ENCODE results near the gene RBMY1F.
"Not testable (repeated sequence)": the region's sequence is repeated elsewhere in the genome, so short reads cannot be mapped to it uniquely, and the experiment has no call there.

Gene RBMY1F
- long read RNA-seq, donor 1 = 0 reads
- long read RNA-seq, donor 2 = 0 reads
- long read RNA-seq, donor 3 = 0 reads
- long read RNA-seq, donor 4 = 0 reads
- long read RNA-seq, donor 5 = 0 reads
- long read RNA-seq, donor 6 = 0 reads
- long read RNA-seq, donor 7 = 0 reads
- long read RNA-seq, donor 8 = 0 reads

GRCh38 chrY:22182823-22183222 is at the start of gene RBMY1F:
Gene RBMY1F, minus strand, starts transcription at chrY:22182923. Its CDS starts 1,954 bp downstream, at chrY:22180969.
- DNase-seq = not testable (repeated sequence)

- not testable (repeated sequence) for DNase-seq
These were observed 31.6 kb downstream of the RBMY1F start for GRCh38 chrY:22151144-22151543.

GRCh38 chrY:22141011-22141695 is 41.6 kb downstream of the RBMY1F start:
- DNase-seq = not testable (repeated sequence)

- DNase-seq = not testable (repeated sequence)
These were observed 48.0 kb downstream of the RBMY1F start for GRCh38 chrY:22134719-22135118.

GRCh38 chrY:22130494-22130893 is 52.2 kb downstream of the RBMY1F start:
- DNase-seq = not testable (repeated sequence)

Measured in right kidney (tissue), 9 donors.